H9 (cell line): ENCODE measurements around the gene EPS8L3. TPM values are rescaled to one million over a fixed set of nuclear protein-coding genes. Genes with fewer than 3 reads are reported as not detected.

Experiments
- DNase-seq: peaks from one replicate; pipeline ENCODE4 v3.0.0-alpha.2; 2017
- H2AFZ ChIP-seq: one replicate; pipeline ENCODE4 v1.6.1; 2013; ENCODE audit warnings: mild to moderate bottlenecking, low read length, control low read depth, moderate library complexity
- H2AK5ac ChIP-seq: 2 replicates; pipeline ENCODE4 v1.6.1; 2013; ENCODE audit warnings: low read length, control low read depth, mixed read lengths; ENCODE audit not compliant: insufficient read length
- H2BK120ac ChIP-seq: one replicate; pipeline ENCODE4 v1.6.1; 2013; ENCODE audit warnings: low read depth, mild to moderate bottlenecking, low read length, control low read depth, inconsistent platforms; ENCODE audit not compliant: poor library complexity, severe bottlenecking
- H2BK12ac ChIP-seq: 2 replicates; pipeline ENCODE4 v1.6.1; 2013; ENCODE audit warnings: low read length, control low read depth, mixed read lengths, low read depth; ENCODE audit not compliant: insufficient read length
- H2BK15ac ChIP-seq: 2 replicates; pipeline ENCODE4 v1.6.1; 2013; ENCODE audit warnings: low read depth, low read length, control low read depth
- H2BK20ac ChIP-seq: one replicate; pipeline ENCODE4 v1.6.1; 2013; ENCODE audit warnings: low read depth, mild to moderate bottlenecking, low read length, control low read depth, inconsistent platforms; ENCODE audit not compliant: poor library complexity, severe bottlenecking
- H2BK5ac ChIP-seq: 2 replicates; pipeline ENCODE4 v1.6.1; 2013; ENCODE audit warnings: low read length, control low read depth, mixed read lengths; ENCODE audit not compliant: insufficient read length
- H3K14ac ChIP-seq: 2 replicates; pipeline ENCODE4 v1.6.1; 2013; ENCODE audit warnings: low read length, control low read depth; ENCODE audit not compliant: insufficient read depth
- H3K18ac ChIP-seq: 2 replicates; pipeline ENCODE4 v1.6.1; 2013; ENCODE audit warnings: low read depth, mild to moderate bottlenecking, mixed read lengths, low read length, control low read depth; ENCODE audit not compliant: insufficient read length
- H3K23ac ChIP-seq: 2 replicates; pipeline ENCODE4 v1.6.1; 2013; ENCODE audit warnings: low read length, control low read depth, mixed read lengths, low read depth; ENCODE audit not compliant: insufficient read length
- H3K23me2 ChIP-seq: 2 replicates; pipeline ENCODE4 v1.6.1; 2013; ENCODE audit warnings: low read depth, mild to moderate bottlenecking, mixed read lengths, low read length, control low read depth; ENCODE audit not compliant: insufficient read length, poor library complexity, severe bottlenecking
- H3K27ac ChIP-seq: 2 replicates; pipeline ENCODE4 v1.5.1; 2013; ENCODE audit warnings: low read length, control low read depth, mixed read lengths, low read depth; ENCODE audit not compliant: insufficient read length
- H3K27me3 ChIP-seq: 2 replicates; pipeline ENCODE4 v1.6.1; 2013; ENCODE audit warnings: low read length, control low read depth, inconsistent platforms; ENCODE audit not compliant: insufficient read depth
- H3K4ac ChIP-seq: 2 replicates; pipeline ENCODE4 v1.6.1; 2013; ENCODE audit warnings: low read depth, mild to moderate bottlenecking, control low read depth, inconsistent platforms, low read length, moderate library complexity
- H3K4me1 ChIP-seq: 2 replicates; pipeline ENCODE4 v1.6.1; 2013; ENCODE audit warnings: low read length, control low read depth, inconsistent platforms; ENCODE audit not compliant: insufficient read depth
- H3K4me2 ChIP-seq: 2 replicates; pipeline ENCODE4 v1.6.1; 2013; ENCODE audit warnings: low read length, control low read depth, mixed read lengths; ENCODE audit not compliant: insufficient read length, insufficient read depth
- H3K56ac ChIP-seq: 2 replicates; pipeline ENCODE4 v1.6.1; 2013; ENCODE audit warnings: low read depth, mild to moderate bottlenecking, mixed read lengths, low read length, control low read depth; ENCODE audit not compliant: insufficient read length
- H3K79me1 ChIP-seq: 2 replicates; pipeline ENCODE4 v1.6.1; 2013; ENCODE audit warnings: low read depth, mild to moderate bottlenecking, moderate library complexity, low read length, control low read depth, inconsistent platforms; ENCODE audit not compliant: insufficient read depth, poor library complexity, severe bottlenecking
- H3K79me2 ChIP-seq: 2 replicates; pipeline ENCODE4 v1.6.1; 2013; ENCODE audit warnings: low read length, control low read depth, inconsistent platforms; ENCODE audit not compliant: insufficient read depth
- H3K9ac ChIP-seq: 2 replicates; pipeline ENCODE4 v1.6.1; 2013; ENCODE audit warnings: low read length, control low read depth, mixed read lengths; ENCODE audit not compliant: insufficient read length; ENCODE audit errors: extremely low read depth
- H3K9me3 ChIP-seq: one replicate; pipeline ENCODE4 v1.6.1; 2013; ENCODE audit warnings: low read depth, low read length, inconsistent platforms; ENCODE audit not compliant: control insufficient read depth
- H3T11ph ChIP-seq: one replicate; pipeline ENCODE4 v1.6.1; 2013; ENCODE audit warnings: mild to moderate bottlenecking, low read length, control low read depth, inconsistent platforms
- H4K20me1 ChIP-seq: one replicate; pipeline ENCODE4 v1.6.1; 2013; ENCODE audit not compliant: control insufficient read depth, insufficient read length, insufficient read depth
- H4K5ac ChIP-seq: 2 replicates; pipeline ENCODE4 v1.6.1; 2013; ENCODE audit warnings: low read depth, mild to moderate bottlenecking, mixed read lengths, low read length, control low read depth; ENCODE audit not compliant: insufficient read length
- H4K8ac ChIP-seq: replicated peaks from 2 replicates; pipeline ENCODE4 v1.6.1; 2013; ENCODE audit warnings: low read length, control low read depth, mixed read lengths, low read depth; ENCODE audit not compliant: insufficient read length
- H4K91ac ChIP-seq: 2 replicates; pipeline ENCODE4 v1.6.1; 2013; ENCODE audit warnings: low read depth, mild to moderate bottlenecking, moderate library complexity, mixed read lengths, low read length, control low read depth; ENCODE audit not compliant: insufficient read length
- H3K27ac Mint-ChIP-seq, 3 experiments: 2 replicates in 2 of 3; 3 replicates in 1 of 3; pipeline ENCODE4 v1.8.0; 2020 to 2021; ENCODE audit warnings: mixed read lengths in 3 of 3, mild to moderate bottlenecking in 1 of 3, moderate library complexity in 1 of 3
- H3K27me3 Mint-ChIP-seq: 2 replicates; pipeline ENCODE4 v1.8.0; 2021; ENCODE audit warnings: low read depth, mild to moderate bottlenecking, moderate library complexity, mixed read lengths
- H3K36me3 Mint-ChIP-seq, 3 experiments: 2 replicates in 2 of 3; 3 replicates in 1 of 3; pipeline ENCODE4 v1.8.0; 2020 to 2021; ENCODE audit warnings: low read depth in 3 of 3, mixed read lengths in 3 of 3; ENCODE audit not compliant: insufficient read depth in 1 of 3
- H3K4me1 Mint-ChIP-seq, 2 experiments: 2 replicates each; pipeline ENCODE4 v1.8.0; 2020; ENCODE audit warnings: mixed read lengths in 2 of 2
- H3K4me3 Mint-ChIP-seq, 2 experiments: 2 replicates in 1 of 2; 3 replicates in 1 of 2; pipeline ENCODE4 v1.8.0; 2020 to 2021; ENCODE audit warnings: mild to moderate bottlenecking in 2 of 2, mixed read lengths in 2 of 2, moderate library complexity in 1 of 2
- H3K9me3 Mint-ChIP-seq, 2 experiments: 2 replicates in 1 of 2; 3 replicates in 1 of 2; pipeline ENCODE4 v1.8.0; 2020; ENCODE audit warnings: mild to moderate bottlenecking in 2 of 2, mixed read lengths in 2 of 2, moderate library complexity in 1 of 2
- WGBS: extraction: QIAGEN DNeasy Blood & Tissue Kit; methylation state at CpG from one replicate; pipeline ENCODE4 v1.1.7; 2013; ENCODE audit warnings: missing lambda C conversion rate, low lambda C conversion rate, mixed read lengths; ENCODE audit not compliant: insufficient read length; ENCODE audit errors: extremely low coverage; 5-methylcytosine and 5-hydroxymethylcytosine counted together
- total RNA-seq: library from RNA; stranded (reverse); gene quantifications from 2 replicates; pipeline ENCODE4 v1.2.1, GENCODE V29; 2021
- TF ChIP-seq, protein P1 (sequence below): fragments of 200-600 bp; sonication (generic); conservative IDR thresholded peaks from 3 replicates; pipeline ENCODE4 v1.8.0; 2021; ENCODE audit warnings: antibody characterized with exemption, mild to moderate bottlenecking

The EPS8L3 gene
- total RNA-seq, 1 experiment from 2014 or later, result not detected

DNA sequence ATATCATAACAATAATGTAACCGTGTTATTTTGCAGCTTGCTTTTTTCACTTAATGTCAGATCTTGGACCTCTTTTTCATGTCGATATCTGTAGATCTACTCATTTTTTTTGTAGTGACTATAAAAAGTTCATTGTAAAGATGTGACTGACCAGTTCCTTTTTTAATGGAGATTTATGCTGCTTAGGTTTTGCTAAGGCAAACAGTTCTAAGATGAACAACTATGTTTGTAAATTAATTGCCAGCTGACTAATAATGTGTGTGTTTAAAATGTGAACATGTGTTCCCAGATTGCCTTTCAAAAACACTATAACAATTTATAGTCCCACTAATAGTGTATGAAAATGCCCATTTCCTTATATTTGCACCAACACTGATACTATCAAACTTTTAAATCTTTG, 18.1 kb upstream of the EPS8L3 start:
- Mint-ChIP-seq H3K9me3 (peaks cover 2 to 10% of the 10 kb centered on the region in 2 experiments; a peak in 3 of 5 replicates), H3K4me1 (peaks cover 25 to 34% of the 10 kb centered on the region in 2 experiments), H3K27ac (no peak overlapping the region), H3K4me3 (no peak overlapping the region), H3K36me3 (peaks cover 0 to 8% (median 0%) of the 10 kb centered on the region in 3 experiments; a peak in 4 of 7 replicates), H3K27me3 (peaks cover 2% of the 10 kb centered on the region; the same call in 1 of the 2 replicates)
- Histone ChIP-seq H3K14ac (no peak overlapping the region), H2BK120ac (no peak overlapping the region), H2BK12ac (no peak overlapping the region), H3K9ac (no peak overlapping the region), H3K23ac (no peak overlapping the region), H3K56ac (no peak overlapping the region), H2AK5ac (no peak overlapping the region), H2AFZ (no peak overlapping the region), H3K79me2 (no peaks in the 10 kb centered on the region), H2BK15ac (no peak overlapping the region), H3K18ac (no peak overlapping the region), H3K4me2 (no peak overlapping the region), H3K4ac (no peak overlapping the region), H2BK5ac (no peak overlapping the region), H3K9me3 (no peaks in the 10 kb centered on the region), H4K8ac (no peak overlapping the region), H4K91ac (no peak overlapping the region), H3K79me1 (no peaks in the 10 kb centered on the region), H3T11ph (no peak overlapping the region), H4K5ac (no peak overlapping the region), H2BK20ac (no peak overlapping the region), H3K23me2 (no peaks in the 10 kb centered on the region), H3K27ac (no peak overlapping the region), H4K20me1 (no peaks in the 10 kb centered on the region), H3K27me3 (no peaks in the 10 kb centered on the region), H3K4me1 (0 out of 2 replicates have a peak, but pooled peaks cover 2% of the 10 kb centered on the region)
- WGBS, result no CpG with 5 or more reads among the region's 2 CpGs
- TF ChIP-seq, protein P1, sequence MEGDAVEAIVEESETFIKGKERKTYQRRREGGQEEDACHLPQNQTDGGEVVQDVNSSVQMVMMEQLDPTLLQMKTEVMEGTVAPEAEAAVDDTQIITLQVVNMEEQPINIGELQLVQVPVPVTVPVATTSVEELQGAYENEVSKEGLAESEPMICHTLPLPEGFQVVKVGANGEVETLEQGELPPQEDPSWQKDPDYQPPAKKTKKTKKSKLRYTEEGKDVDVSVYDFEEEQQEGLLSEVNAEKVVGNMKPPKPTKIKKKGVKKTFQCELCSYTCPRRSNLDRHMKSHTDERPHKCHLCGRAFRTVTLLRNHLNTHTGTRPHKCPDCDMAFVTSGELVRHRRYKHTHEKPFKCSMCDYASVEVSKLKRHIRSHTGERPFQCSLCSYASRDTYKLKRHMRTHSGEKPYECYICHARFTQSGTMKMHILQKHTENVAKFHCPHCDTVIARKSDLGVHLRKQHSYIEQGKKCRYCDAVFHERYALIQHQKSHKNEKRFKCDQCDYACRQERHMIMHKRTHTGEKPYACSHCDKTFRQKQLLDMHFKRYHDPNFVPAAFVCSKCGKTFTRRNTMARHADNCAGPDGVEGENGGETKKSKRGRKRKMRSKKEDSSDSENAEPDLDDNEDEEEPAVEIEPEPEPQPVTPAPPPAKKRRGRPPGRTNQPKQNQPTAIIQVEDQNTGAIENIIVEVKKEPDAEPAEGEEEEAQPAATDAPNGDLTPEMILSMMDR, result no peak
- no peak for DNase-seq
